ENCODE data around the gene PADI4. TPM values are rescaled to one million over a fixed set of nuclear protein-coding genes. Genes with fewer than 3 reads are reported as not detected.

Gene PADI4
- total RNA-seq, 4 donors from 2014 or later: not detected

- Histone ChIP-seq H3K27me3 (no peaks in the 10 kb centered on the region), H3K36me3 (no peaks in the 10 kb centered on the region), H3K27ac (no peak overlapping the region), H3K9me3 (no peaks in the 10 kb centered on the region), H3K4me3 (no peak overlapping the region), H3K4me1 (no peaks in the 10 kb centered on the region)
- peak in 1 of 3 donors; percentile 24 for DNase-seq
- TF ChIP-seq POLR2A (IDR thresholded peaks at IDR 0.05): no peak
- TF ChIP-seq CTCF (IDR thresholded peaks at IDR 0.05): no peak
These were observed 12.7 kb upstream of the PADI4 start for GRCh38 chr1:17295292-17295691.

GRCh38 chr1:17296086-17296485 is 11.9 kb upstream of the PADI4 start:
- Histone ChIP-seq H3K9me3 (peaks cover 0 to 2% (median 0%) of the 10 kb centered on the region in 4 donors), H3K4me3 (no peak overlapping the region), H3K36me3 (no peaks in the 10 kb centered on the region), H3K4me1 (no peaks in the 10 kb centered on the region), H3K27ac (no peak overlapping the region), H3K27me3 (no peaks in the 10 kb centered on the region)
- no peak for TF ChIP-seq POLR2A (IDR thresholded peaks at IDR 0.05)
- TF ChIP-seq CTCF (IDR thresholded peaks at IDR 0.05): no peak
- DNase-seq: no peak

GRCh38 chr1:17297991-17298390 is 10.0 kb upstream of the PADI4 start:
- Histone ChIP-seq H3K27me3 (no peaks in the 10 kb centered on the region), H3K27ac (no peak overlapping the region), H3K9me3 (peaks cover 0 to 14% (median 0%) of the 10 kb centered on the region in 4 donors), H3K4me3 (no peak overlapping the region), H3K36me3 (no peaks in the 10 kb centered on the region), H3K4me1 (no peaks in the 10 kb centered on the region)
- DNase-seq: no peak
- no peak for TF ChIP-seq CTCF (IDR thresholded peaks at IDR 0.05)
- TF ChIP-seq POLR2A (IDR thresholded peaks at IDR 0.05): no peak

GRCh38 chr1:17301767-17302166 is 6.2 kb upstream of the PADI4 start:
- no peak for TF ChIP-seq POLR2A (IDR thresholded peaks at IDR 0.05)
- TF ChIP-seq CTCF (IDR thresholded peaks at IDR 0.05): no peak
- Histone ChIP-seq H3K4me3 (no peak overlapping the region), H3K36me3 (no peaks in the 10 kb centered on the region), H3K27ac (no peak overlapping the region), H3K4me1 (no peaks in the 10 kb centered on the region), H3K27me3 (no peaks in the 10 kb centered on the region), H3K9me3 (peaks cover 0 to 14% (median 0%) of the 10 kb centered on the region in 4 donors)
- no peak for DNase-seq

GRCh38 chr1:17304151-17304825 is 3.7 kb upstream of the PADI4 start:
- peaks cover 0 to 14% (median 0%) of the 10 kb centered on the region in 4 donors for H3K9me3 ChIP-seq

More at GRCh38 chr1:17304151-17304825, 3.7 kb upstream of the PADI4 start:
- no peak for DNase-seq
- Histone ChIP-seq H3K27ac (no peak overlapping the region), H3K27me3 (no peaks in the 10 kb centered on the region), H3K4me3 (no peak overlapping the region), H3K36me3 (no peaks in the 10 kb centered on the region), H3K4me1 (no peaks in the 10 kb centered on the region)
- no peak for TF ChIP-seq POLR2A (IDR thresholded peaks at IDR 0.05)
- TF ChIP-seq CTCF (IDR thresholded peaks at IDR 0.05): no peak

All from Peyer's patch (tissue), 4 donors.